ENCODE results near the gene ROR2.
"Not testable (repeated sequence)": the region's sequence is repeated elsewhere in the genome, so short reads cannot be mapped to it uniquely, and the experiment has no call there.

Gene ROR2

DNA sequence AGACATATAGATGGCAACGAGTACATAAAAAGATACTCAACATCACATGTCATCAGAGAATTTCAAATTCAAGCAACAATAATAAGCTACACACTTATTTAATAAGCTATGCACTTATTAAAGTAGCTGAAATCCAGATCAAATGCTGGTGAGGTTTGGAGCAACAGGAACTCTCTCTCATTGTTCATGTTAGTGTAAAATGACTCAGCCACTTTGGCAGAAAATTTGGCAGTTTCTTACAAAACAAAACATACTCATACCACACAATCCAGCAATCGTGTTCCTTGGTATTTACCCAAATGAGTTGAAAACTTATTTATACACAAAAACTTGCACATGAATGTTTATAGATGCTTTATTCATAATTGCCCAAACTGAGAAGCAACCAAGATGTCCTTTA is 394.9 kb downstream of the ROR2 start:
- no peak for DNase-seq

DNA sequence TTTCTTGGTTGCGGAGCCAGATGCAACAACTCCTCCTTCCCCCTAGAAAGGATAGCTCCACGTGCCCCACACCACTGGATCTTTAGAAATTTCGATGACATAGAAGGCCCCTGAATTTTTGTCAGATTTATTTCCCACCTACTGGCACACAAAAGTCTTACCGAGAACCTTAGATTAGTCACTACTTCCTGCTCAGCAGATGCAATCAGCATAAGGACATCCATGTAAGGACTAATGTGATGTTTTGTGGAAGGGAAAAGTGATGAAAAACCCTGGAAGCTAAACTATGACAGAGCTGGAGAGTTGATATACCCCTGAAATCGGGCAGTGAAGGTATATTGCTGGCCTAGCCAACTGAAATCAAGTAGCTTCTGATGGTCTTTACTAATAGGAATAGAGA is 400.9 kb downstream of the ROR2 start:
- DNase-seq, result no peak

- DNase-seq, result no peak
These were observed 402.9 kb downstream of the ROR2 start for GRCh38 chr9:91547081-91547480.

- no peak for DNase-seq
These were observed 403.5 kb downstream of the ROR2 start for GRCh38 chr9:91546574-91546973.

- DNase-seq, result no peak
These were observed 408.3 kb downstream of the ROR2 start for GRCh38 chr9:91541734-91542133.

DNA sequence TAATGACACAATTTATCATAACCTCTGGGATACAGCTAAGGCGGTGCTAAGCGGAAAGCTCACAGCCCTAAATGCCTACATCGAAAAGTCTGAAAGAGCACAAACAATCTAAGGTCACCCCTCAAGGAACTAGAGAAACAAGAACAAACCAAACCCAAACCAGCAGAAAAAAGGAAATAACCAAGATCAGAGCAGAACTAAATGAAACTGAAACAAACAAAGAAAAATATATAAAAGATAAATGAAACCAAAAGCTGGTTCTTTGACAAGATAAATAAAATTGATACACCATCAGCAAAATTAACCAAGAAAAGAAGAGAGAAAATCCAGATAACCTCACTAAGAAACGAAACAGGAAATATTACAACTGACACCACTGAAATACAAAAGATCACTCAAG is 409.5 kb downstream of the ROR2 start:
- not testable (repeated sequence) for DNase-seq

GRCh38 chr9:91536211-91536691 is 413.8 kb downstream of the ROR2 start:
- no peak for DNase-seq

DNA sequence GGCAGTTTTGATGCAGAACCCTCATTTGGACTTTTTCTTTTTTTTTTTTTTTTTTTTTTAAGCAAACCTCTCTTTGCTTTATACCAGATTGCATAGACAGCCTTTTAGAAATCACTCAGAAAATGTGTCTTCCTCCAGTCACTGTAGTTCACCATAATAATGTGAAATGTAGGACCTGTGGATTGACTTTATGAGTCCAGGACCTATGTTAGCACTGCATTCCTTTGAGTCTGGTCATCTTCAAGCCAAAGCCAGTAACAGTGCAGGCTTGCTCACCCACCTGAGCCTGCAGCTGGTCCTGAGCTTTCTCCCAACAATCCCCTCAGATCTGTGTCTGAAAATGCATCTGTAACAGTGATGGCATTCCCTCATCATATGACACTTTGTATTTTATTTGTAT is 415.7 kb downstream of the ROR2 start:
- DNase-seq, result no peak

GRCh38 chr9:91533382-91533781 is 416.6 kb downstream of the ROR2 start:
- no peak for DNase-seq

DNA sequence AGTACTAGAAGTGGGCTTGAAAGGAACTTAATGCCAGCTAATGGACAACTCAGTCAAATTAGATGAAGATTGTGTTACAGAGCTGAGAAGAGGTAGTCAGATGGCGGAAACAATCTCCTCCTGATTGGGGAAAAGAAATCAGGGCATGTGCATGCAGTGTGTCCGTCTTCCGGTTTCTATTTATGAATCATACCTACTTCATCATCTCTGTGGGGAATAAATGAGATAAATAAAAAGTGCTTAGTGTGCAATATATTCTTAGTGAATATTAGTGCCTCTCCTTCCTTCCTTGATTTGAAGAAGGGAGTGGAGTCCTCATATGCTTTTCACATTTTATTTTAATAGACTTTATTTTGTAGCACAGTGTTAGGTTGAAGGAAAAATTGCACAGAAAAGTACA is 417.7 kb downstream of the ROR2 start:
- DNase-seq, result no peak

DNA sequence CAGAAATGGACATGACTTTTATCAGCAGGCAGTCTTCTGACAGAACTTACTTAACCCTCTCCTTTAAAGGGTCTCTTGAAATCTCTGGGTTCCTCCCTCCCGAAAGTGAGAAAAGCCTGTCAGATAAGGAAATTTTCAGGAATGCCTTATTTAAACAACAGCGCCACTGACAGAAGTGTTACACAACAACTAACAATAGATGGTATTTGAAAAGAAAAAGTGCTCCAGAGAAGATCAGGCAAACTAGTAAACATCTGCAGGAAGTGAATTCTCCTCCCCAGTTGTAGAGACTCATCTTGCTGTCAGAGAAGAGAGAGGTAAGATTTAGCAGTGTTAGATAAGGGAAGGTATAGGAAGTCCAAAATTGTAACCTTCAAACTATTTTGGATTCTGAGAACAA is 419.2 kb downstream of the ROR2 start:
- DNase-seq, result no peak

DNA sequence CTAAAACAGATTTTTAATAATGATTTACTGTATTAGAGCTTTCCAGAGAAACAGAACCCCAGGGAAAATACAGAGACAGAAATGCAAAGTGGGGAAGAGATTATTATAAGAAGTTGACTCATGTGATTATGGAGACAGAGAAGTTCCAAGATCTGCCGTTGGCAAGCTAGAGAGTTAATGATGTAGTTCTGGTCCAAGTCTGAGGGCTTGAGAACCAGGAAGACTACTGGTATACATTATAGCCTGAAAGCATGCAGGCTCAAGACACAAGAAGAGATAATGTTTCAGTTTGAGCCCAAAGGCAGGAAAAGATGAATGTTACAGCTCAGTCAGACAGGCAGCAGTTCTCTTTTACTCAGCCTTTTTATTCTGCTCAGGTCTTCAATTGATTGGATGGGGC is 427.5 kb downstream of the ROR2 start:
- no peak for DNase-seq

GRCh38 chr9:91519520-91520277 is 430.3 kb downstream of the ROR2 start:
- DNase-seq, result no peak

DNA sequence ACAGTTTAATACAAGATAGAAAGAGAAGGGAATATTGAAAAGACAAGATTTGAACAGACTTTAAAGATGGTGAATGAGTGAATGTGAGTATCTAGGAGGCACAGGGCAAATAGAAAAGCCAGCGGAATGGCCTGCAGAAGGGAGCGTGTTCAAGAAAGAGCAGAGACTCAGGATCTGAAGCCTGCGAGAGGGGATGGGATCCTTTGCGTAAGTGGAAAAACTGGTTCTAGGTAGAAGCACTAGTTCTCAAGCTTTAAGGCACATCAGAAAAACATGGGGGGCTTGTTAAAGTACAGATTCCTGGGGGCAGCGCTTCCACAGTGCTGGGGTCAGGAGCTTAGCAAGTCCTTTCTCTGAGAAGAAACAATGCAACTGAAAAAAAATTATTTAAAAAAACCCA is 431.6 kb downstream of the ROR2 start:
- no peak for DNase-seq

DNA sequence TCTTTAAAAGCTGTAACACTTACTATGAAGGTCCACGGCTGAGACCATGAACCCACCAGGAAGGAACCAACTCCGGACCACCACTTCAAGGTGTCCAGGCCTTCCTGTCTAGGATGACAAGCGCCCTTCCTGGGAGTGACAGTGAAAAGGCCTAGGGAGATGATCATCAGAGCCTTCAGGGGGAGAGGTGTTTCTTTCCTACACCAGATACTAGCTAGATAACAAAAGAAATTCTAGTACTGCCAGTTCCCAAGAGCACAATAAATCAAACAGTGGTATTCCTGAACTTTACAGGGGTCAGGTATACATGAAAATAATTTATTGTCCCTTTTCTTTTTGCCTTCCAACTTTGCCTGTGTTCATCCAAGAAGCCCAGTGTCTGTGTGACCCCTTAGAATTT is 432.2 kb downstream of the ROR2 start:
- no peak for DNase-seq

DNA sequence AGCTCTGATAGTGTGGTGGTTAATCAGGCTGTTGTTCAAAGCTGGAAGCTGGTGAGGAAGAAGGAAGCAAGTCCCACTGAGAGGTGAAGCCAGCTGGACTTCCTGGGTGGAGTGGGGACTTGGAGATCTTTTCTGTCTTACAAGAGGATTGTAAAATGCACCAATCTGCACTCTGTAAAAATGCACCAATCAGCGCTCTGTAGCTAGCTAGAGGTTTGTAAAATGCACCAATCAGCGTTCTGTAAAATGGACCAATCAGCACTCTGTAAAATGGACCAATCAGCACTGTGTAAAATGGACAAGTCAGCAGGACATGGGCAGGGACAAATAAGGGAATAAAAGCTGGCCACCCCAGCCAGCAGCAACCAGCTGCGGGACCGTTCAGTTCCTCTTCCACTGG is 432.7 kb downstream of the ROR2 start:
- not testable (repeated sequence) for DNase-seq

- DNase-seq, result no peak
These were observed 433.3 kb downstream of the ROR2 start for GRCh38 chr9:91516777-91517176.

DNA sequence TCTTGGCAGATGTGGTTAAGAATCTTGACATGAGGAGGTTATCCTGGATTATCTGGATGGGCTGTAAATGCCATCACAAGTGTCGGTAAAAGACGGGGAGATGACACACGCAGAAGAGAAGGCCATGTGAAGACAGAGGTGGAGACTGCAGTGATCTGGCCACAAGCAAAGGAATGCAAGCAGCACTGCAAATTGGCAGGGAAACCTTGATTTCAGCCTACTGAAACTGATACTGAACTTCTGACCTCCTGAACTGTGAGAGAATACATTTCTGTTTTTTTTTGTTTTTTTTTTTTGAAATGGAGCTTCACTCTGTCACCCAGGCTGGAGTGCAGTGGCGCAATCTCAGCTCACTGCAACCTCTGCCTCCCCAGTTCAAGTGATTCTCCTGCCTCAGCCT is 433.9 kb downstream of the ROR2 start:
- no peak for DNase-seq

DNA sequence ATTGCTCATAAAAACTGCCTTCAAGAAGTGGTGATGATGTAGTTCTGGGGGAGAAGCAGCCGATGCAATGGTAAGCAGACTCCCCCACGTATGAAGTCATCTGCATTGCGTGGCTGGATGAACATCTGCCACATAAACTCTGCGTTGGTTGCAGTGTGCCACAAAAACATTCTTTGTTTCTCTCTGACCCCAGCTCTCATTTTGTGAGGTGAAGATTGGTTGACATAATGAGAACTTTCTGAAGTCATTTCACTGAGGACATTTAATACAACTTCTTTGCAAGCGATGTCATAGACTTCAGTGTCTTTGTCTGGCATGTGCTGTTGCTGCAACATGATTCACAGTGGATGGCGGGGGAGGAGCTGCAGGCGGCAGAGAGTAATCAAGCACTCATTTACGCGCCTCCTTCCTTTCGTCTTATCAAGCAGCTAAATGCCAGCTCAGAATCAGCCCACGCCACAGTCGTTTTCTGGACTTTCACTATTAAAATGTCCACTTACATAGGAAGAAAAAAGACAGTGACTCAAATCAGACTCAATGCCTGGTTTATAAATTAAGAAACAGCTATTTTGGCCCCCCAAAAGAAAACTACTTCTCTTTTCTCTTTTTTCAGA is 434.8 kb downstream of the ROR2 start:
- DNase-seq, result no peak
